Muscle of arm (tissue), 12 donors: ENCODE results near the gene FBXO42. TPM values are rescaled to one million over a fixed set of nuclear protein-coding genes. Genes with fewer than 3 reads are reported as not detected.

ENCODE experiments used
- DNase-seq: peaks from one replicate; pipeline ENCODE4 v3.0.0-alpha.2; 2013
- polyA plus RNA-seq, 12 donors: library from polyadenylated mRNA; unstranded; fragments of 120-200 nt; gene quantifications; one replicate each; pipeline ENCODE4 v1.2.1, GENCODE V29; 2013; ENCODE audit not compliant: insufficient read length in 12 of 12

FBXO42 gene
- polyA plus RNA-seq, 12 donors = 13.9 to 18.9 (median 16.8) TPM; not detected in 1

DNA sequence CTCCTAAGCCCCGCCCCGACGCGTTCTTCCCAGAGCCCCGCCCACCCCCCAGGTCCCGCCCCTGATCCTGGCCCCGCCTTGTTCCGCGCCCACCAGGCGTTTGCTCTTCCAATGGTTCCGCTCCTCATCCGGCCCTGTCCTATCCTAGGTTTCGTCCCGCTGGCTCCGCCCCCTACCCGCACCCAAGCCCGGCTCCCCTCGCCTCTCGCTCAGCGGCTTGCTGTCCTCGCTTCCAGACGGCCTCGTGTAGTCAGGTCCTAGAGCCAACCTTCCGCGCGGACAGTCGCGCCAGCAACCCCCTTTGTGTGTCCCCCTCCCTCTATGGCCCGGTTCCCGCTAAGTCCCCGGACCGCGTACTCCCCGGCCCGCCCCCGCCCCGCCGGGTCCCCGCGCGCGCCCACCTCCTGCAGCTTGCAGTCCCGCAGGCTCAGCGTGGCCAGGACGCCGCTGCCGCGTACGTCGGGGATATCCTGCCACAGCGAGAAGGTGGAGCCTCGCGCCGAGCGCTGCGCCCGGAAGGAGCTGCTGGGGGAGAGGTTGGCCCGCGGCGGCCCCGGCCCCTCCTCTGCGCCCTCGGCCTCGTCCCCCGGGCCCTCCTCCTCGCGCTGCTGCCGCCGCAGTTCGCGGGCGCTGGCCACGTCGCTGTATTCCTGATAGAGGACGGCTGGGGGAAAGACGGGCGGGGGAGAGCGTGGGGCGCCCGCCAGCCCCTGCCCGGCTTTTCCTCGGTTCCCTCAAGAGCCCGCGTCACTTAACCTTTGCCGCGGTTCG lies 145.5 kb downstream of the FBXO42 start:
- DNase-seq = peak; percentile 96

DNA sequence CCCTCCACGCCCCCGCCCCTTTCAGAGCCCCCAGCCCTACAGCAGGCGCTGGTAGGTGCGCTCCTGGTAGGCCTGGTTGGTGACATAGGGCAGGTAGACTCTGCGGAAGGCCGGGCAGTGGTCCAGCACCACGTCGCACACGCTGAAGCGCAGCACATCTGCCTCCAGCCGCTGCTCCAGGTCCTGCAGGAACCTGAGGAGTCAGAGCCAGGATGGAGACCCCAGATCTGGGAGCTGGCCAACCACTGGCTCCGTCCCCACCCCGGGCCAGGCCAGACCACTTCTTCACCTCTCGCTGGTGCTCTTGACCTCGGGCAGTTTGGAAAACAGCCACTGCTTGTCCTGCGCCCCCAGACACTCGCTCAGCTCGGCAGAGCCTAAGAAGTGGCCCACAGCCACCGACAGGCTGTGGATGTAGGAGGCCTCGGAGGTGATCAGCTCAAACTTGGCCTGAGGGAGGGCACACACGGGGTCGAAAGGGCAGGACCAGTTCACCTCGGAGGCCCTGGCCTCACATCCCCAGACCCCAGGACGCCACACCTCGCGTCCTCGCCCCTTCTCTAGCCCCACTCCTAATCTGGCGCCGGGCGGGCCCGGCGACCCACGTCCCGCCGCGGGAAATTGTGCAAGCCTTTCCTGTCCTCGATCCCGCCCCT lies 146.3 kb downstream of the FBXO42 start:
- DNase-seq = no peak

DNA sequence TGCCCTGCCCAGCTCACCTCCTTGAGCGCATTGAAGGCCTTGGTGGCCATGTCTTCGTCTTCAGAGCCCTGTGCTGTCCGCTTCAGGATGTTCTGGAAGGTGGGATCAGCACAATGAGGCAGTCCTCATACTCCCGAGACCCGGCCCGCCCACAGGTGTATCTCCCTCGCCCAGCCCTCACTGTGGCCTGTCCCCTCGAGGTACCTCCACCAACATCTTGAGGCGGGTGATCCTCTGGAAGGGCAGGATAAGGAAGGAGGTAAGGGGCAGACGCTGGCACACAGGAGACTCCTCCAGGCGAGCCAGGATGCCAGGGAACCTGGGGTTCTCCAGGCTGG lies 147.0 kb downstream of the FBXO42 start:
- DNase-seq = no peak

DNA sequence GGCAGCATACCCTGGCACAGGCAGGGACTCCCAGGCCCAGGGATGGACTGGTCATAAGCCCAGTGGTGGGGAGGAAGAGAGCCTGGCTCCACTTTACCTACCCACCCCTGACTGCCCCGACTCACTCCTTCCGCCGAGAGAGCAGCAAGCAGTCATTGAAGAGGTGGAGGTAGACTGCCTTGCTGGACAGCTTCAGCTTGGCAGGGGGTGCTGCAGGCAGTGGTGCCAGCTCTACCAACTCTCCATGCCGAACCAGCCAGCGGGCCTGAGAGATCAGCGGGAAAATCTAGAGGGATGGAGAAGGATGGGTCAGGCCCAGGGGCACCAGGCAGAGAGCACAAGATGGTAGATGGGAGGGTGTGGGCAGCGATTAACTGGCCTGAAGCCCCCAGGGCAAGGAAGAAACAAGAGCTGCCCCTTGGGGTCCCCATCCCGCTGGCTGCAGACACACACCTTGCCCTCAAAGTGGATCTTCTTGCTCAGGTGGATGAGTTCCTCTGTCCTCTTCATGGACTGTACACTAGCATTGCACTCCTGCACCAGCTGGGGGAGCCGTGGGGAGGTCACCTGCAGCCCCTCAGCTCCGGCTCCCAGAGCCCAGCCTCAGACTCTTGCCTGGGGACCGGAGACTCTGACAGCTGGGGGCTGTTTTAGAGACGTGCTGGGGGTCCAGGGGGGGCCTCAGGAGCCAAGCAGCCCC lies 147.5 kb downstream of the FBXO42 start:
- DNase-seq = no peak

DNA sequence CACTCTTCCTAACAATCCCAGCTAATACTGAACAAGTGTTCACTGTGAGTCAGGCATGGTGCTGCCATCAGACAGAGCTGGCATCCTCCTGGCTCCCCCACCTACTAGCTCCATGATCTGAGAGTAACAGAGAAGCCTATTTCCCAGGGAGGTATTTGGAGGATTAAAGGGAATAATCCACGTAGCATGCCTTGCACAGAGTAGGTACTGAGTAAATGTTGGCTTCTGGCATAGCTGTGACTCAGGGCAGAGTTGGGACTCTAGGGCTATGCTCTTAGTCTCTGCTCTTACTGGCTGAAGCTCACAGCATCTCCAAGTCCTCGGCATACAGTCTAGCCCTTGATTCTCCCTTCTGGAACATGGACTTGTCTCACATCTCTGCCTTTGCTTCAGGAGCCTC lies 148.1 kb downstream of the FBXO42 start:
- DNase-seq = no peak

DNA sequence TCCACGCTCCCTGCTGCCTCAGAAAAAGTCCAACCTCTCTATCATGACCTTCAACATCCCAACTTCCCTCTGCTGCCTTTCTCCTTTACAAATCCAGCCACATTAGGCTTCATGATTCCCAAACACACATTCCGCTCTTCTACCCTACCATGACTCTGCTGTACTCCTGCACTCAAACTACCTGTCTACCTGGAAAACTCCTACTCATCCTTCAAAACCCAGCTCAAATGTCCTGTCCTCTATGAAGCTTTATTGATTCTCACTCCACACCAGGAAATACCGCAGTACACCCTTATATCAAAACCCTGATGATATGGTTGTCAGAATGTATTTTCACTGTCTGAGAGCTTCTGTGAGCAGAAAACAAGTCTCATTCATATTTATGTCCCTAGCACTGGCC lies 148.7 kb downstream of the FBXO42 start:
- DNase-seq = no peak

DNA sequence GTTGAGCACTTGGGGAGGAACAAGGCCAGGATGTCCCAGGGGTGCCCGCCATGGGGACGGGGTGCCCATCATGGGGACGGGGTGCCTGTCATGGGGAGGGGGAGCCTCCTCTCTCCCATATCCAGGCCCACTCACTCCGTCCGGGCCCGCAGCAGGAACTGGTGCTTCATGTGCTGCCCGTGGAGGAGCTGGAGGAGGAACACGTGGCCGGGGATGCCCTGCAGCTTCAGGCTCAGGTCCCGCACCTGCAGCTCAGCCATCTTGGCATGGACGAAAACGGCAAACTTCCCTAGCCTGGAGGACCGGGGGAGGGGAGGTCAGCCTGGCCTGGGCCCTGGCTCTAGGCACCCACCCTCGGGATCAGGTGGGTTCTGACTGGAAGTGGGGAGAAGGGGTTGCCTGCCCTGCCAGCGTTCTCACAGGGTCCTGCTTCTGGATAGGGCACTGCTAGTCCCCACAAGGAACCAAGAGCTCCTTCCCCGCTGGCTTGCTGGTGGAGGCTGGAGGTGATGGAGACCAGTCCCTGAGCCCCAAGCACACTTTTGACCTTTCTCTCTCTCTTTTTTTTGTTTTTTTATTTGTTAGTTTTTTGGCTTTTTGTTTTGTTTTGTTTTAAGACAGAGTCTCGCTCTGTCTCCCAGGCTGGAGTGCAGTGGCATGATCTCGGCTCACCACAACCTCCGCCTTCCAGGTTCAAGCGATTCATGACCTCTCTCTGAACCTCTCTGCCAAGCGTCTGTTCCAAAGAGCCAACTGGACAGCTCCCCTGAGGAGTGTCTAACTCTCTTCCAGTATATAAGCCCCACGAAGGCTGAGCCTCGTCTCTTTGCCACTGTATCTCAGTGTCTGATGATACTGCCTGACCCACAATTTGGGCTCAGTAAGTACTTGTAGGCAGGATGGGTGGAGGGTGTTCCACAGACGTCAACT lies 149.7 kb downstream of the FBXO42 start:
- DNase-seq = no peak

DNA sequence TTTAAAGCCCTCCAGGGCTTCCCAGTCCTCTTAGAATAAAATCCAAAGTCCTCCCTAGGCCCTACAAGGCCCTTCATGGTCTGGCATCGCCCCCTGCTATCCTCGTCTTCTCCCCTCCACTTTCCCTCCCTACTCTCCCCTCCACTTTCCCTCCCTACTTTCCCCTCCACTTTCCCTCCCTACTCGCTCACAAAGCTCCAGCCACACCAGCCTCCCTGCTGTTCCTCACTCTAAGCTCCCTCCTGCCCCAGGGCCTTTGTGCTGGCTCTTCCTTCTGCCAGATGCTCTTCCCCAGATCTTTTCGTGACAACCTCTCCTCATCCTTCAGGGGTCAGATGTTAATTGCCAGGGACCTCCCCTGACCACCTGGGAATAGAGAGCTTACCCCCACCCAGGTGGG lies 152.6 kb downstream of the FBXO42 start:
- no peak for DNase-seq

DNA sequence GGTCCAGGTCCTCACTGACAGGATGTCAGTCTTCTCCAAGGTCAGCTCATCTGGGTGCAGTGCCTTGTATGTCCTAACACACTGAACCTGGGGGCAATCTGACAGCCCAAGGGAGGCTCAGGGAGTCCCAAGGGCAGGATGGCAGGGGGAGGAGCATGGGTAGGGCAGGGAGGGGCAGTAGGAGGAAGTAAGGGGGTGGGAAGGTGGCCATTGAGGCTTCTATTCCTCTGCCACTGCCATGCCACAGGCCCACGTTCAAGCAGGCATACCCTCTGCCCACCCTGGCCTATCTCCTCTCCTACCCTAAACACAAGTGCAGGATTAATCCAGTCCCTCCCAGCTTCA lies 153.2 kb downstream of the FBXO42 start:
- no peak for DNase-seq

DNA sequence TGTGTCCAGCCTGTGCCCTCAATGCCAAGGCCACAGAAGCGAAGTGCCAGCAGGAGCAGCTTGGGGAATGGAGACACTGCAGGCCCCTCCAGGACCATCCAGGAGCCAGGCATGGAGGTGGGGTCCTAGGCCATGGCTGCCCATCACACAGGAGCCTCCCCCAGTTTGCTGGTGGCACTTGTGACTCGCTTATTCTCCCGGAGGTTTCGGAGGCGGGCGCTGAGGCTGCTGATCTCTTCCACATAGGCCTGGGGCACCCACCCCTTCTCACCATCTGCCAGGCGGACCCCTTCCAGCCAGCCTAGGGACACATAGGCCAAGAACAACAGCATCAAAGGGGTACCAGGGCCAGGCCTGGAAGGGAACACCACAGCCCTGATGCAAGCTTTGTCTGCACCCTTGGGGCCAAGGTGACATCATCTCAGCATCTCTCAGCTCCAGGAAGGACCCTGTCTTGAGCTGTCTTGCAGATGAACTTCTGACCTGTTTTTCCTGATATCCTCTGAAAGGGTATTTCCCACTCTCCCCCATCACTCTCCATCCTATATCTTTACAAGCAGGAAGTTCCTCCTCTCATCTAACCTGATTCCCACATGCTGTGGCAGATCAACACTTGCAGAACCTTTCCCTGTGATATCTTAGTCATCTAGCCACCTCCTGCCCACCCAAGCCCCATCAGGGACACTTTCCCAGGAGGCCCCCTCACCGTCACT lies 153.7 kb downstream of the FBXO42 start:
- no peak for DNase-seq

DNA sequence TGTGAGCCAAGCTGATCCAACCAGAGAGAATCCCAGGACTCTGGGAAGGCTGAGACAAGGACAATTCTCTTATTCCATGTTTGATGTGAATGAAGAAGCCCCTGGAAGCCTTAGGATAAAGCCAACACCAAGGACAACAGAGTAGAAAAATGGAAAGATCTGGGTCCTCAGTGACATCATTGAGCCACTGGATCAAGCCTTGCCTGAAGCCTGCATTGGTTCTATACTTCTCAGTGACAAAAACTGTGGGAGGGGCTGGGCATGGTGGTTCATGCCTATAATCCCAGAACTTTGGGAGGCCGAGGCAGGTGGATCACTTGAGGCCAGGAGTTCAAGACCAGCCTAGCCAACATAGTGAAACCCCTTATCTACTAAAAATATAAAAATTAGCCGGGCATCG lies 155.4 kb downstream of the FBXO42 start:
- DNase-seq = no peak

Other genes with a start within 250 kb of the FBXO42 start
- 10 to 100 TPM in 2 of 12 donors, 1 to 10 TPM in 9, not detected in 1; 4.3 to 15.3 (median 6.5) TPM for gene EPHA2, start 196.4 kb downstream of the FBXO42 start, polyA plus RNA-seq
- 10 to 100 TPM in 2 of 12 donors, 1 to 10 TPM in 8, not detected in 2; 1.6 to 28.6 (median 2.7) TPM for gene ARHGEF19, start 139.8 kb downstream of the FBXO42 start, polyA plus RNA-seq
- gene CPLANE2, start 115.3 kb downstream of the FBXO42 start, polyA plus RNA-seq = 1 to 10 TPM in 10 of 12 donors, not detected in 2; 1.0 to 4.4 (median 2.1) TPM
- gene SZRD1, start 14.8 kb upstream of the FBXO42 start, polyA plus RNA-seq = 100 to 1,000 TPM in 1 of 12 donors, 10 to 100 TPM in 10, not detected in 1; 72.1 to 107 (median 86.0) TPM
- under 1 TPM in 3 of 12 donors, not detected in 9; 0.09 to 0.27 (median 0.27) TPM for gene SPATA21, start 84.9 kb upstream of the FBXO42 start, polyA plus RNA-seq
- 10 to 100 TPM in 11 of 12 donors, not detected in 1; 25.3 to 47.0 (median 34.9) TPM for gene NECAP2, start 88.2 kb upstream of the FBXO42 start, polyA plus RNA-seq
- not detected for gene RNU1-1, start 161.8 kb upstream of the FBXO42 start, polyA plus RNA-seq